ENCODE results near the gene HSPA6.

GRCh38 chr1:161511756-161512060 is 12.6 kb upstream of the HSPA6 start:
- no peak for TF ChIP-seq CTCF (IDR thresholded peaks at IDR 0.05)
- no peak for TF ChIP-seq POLR2A (IDR thresholded peaks at IDR 0.05)

All from adrenal gland (tissue), 5 donors.